HepG2 (cell line): ENCODE results near the gene ZBTB25. TPM values are rescaled to one million over a fixed set of nuclear protein-coding genes. Genes with fewer than 3 reads are reported as not detected.

Experiments
- ATAC-seq: fragments of 200-7000 bp; cut with Tn5 transposase; 3 replicates; pipeline ENCODE4 v1.9.1; 2020; ENCODE audit warnings: mild to moderate bottlenecking, moderate library complexity
- BruUV-seq: library from RNA; stranded (reverse); fragments of 400-500 nt; replicated peaks from 2 replicates; lab custom pipeline; 2021; lab: Mats Ljungman, UMichigan
- CTCF ChIA-PET: fragments of 300-600 bp; formaldehyde crosslinking; extraction: SDS; loops from one replicate; lab custom pipeline; 2021; ENCODE audit warnings: low total read pairs, inconsistent platforms, low intra/inter-chr PET ratio; lab: Yijun Ruan, JAX
- POLR2A ChIA-PET: fragments of 350-600 bp; sonication (Branson Sonifier 250); formaldehyde crosslinking; loops from one replicate; lab custom pipeline; 2020; ENCODE audit warnings: antibody characterized with exemption, inconsistent platforms; lab: Yijun Ruan, JAX
- DNase-seq: peaks from one replicate; pipeline ENCODE4 v3.0.0-alpha.2; 2015; ENCODE audit warnings: low spot score
- FAIRE-seq: peaks from 3 replicates; lab custom pipeline; 2011; peaks lifted over from hg19 to GRCh38; lab: Jason Lieb, UNC
- H2AFZ ChIP-seq: one replicate; pipeline ENCODE4 v1.6.1; 2011; ENCODE audit warnings: low read length, inconsistent platforms
- H3K27ac ChIP-seq: fragments of 300-600 bp; 3 replicates; pipeline ENCODE4 v1.8.0; 2011; ENCODE audit warnings: mixed run types, mild to moderate bottlenecking, mixed read lengths, low read length, inconsistent platforms; ENCODE audit not compliant: insufficient read depth; ENCODE audit errors: extremely low read length
- H3K27me3 ChIP-seq, 2 experiments: fragments of 200-600 bp in 1 of 2; 2 replicates in 1 of 2; 3 replicates in 1 of 2; pipeline versions ENCODE4 v1.6.0 to v1.8.0; 2011; ENCODE audit warnings: low read length in 2 of 2, mild to moderate bottlenecking in 2 of 2, moderate library complexity in 2 of 2, inconsistent platforms in 1 of 2; ENCODE audit not compliant: insufficient read depth in 2 of 2, control insufficient read depth in 1 of 2
- H3K36me3 ChIP-seq, 2 experiments: fragments of 200-600 bp in 1 of 2; replicated peaks in 1 of 2; 2 replicates in 1 of 2; 3 replicates in 1 of 2; pipeline versions ENCODE4 v1.5.1 to v1.8.0; 2011; ENCODE audit warnings: low read length in 2 of 2, inconsistent platforms in 1 of 2; ENCODE audit not compliant: insufficient read depth in 2 of 2, control insufficient read depth in 1 of 2
- H3K4me1 ChIP-seq: 2 replicates; pipeline ENCODE4 v1.5.1; 2012; ENCODE audit warnings: low read length, inconsistent platforms; ENCODE audit not compliant: insufficient read depth
- H3K4me2 ChIP-seq: 2 replicates; pipeline ENCODE4 v1.6.0; 2011; ENCODE audit warnings: low read depth, low read length, inconsistent platforms
- H3K4me3 ChIP-seq, 3 experiments: fragments of 200-600 bp in 1 of 3; sonication (generic), shearing (Covaris generic) in 1 of 3; replicated peaks in 1 of 3; 2 replicates each; pipeline ENCODE4 v1.5.1; 2011 to 2016; ENCODE audit warnings: low read length in 3 of 3, inconsistent platforms in 2 of 3, low read depth in 2 of 3, mild to moderate bottlenecking in 2 of 3, control low read depth in 1 of 3, mixed read lengths in 1 of 3; ENCODE audit not compliant: insufficient read depth in 1 of 3
- H3K79me2 ChIP-seq: one replicate; pipeline ENCODE4 v1.6.1; 2011; ENCODE audit warnings: low read length, inconsistent platforms; ENCODE audit not compliant: insufficient read depth
- H3K9ac ChIP-seq: 2 replicates; pipeline ENCODE4 v1.6.0; 2011; ENCODE audit warnings: mild to moderate bottlenecking, low read depth, low read length, inconsistent platforms; ENCODE audit not compliant: insufficient read depth
- H3K9me3 ChIP-seq: 2 replicates; pipeline ENCODE4 v1.5.1; 2012; ENCODE audit warnings: mild to moderate bottlenecking, low read length
- H4K20me1 ChIP-seq: 2 replicates; pipeline ENCODE4 v1.6.0; 2011; ENCODE audit warnings: inconsistent platforms, mild to moderate bottlenecking, low read length, moderate library complexity; ENCODE audit not compliant: insufficient read depth
- FOSL1 ChIP-seq: sonication (generic); formaldehyde crosslinking; IDR thresholded peaks from 2 replicates; pipeline ENCODE4 v1.9.0; 2021; ENCODE audit warnings: missing genetic modification reagents, borderline replicate concordance
- MAFF ChIP-seq: IDR thresholded peaks from 2 replicates; pipeline ENCODE4 v1.6.1; 2011; ENCODE audit warnings: low read depth, low read length, improper control_type of control experiment
- MAFK ChIP-seq, 2 experiments: IDR thresholded peaks in 1 of 2; conservative IDR thresholded peaks in 1 of 2; 2 replicates each; pipeline ENCODE4 v1.6.1; 2011; ENCODE audit warnings: improper control_type of control experiment in 2 of 2, low read length in 2 of 2
- PHF20 ChIP-seq: sonication (generic); formaldehyde crosslinking; IDR thresholded peaks from 2 replicates; pipeline ENCODE4 v1.5.0; 2020; ENCODE audit warnings: mild to moderate bottlenecking, missing genetic modification reagents
- SRSF9 ChIP-seq: fragments of 200-400 bp; formaldehyde crosslinking; IDR thresholded peaks from 2 replicates; pipeline ENCODE4 v1.6.1; 2018; ENCODE audit warnings: borderline replicate concordance, mild to moderate bottlenecking, low read depth, low read length; ENCODE audit not compliant: insufficient read depth, poor library complexity, severe bottlenecking
- ZNF350 ChIP-seq: sonication (generic); formaldehyde crosslinking; IDR thresholded peaks from 2 replicates; pipeline ENCODE4 v1.4.0; 2020; ENCODE audit warnings: mild to moderate bottlenecking, low read depth, missing genetic modification reagents, borderline replicate concordance
- ZNF382 ChIP-seq: sonication (generic); formaldehyde crosslinking; IDR thresholded peaks from 2 replicates; pipeline ENCODE4 v1.5.0; 2020; ENCODE audit warnings: missing genetic modification reagents, mild to moderate bottlenecking, borderline replicate concordance
- ZNF558 ChIP-seq: sonication (generic); formaldehyde crosslinking; IDR thresholded peaks from 2 replicates; pipeline ENCODE4 v1.9.0; 2022; ENCODE audit warnings: mild to moderate bottlenecking, missing genetic modification reagents, borderline replicate concordance
- ZNF780A ChIP-seq: sonication (generic); formaldehyde crosslinking; IDR thresholded peaks from 2 replicates; pipeline ENCODE4 v1.8.0; 2022; ENCODE audit warnings: mild to moderate bottlenecking, missing genetic modification reagents, moderate library complexity
- WGBS: methylation state at CpG from one replicate; pipeline ENCODE4 v1.1.6; 2017; ENCODE audit warnings: low lambda C conversion rate; 5-methylcytosine and 5-hydroxymethylcytosine counted together
- in situ Hi-C: cut with HindIII; loops from 2 replicates; pipeline ENCODE4 v1.10.0; 2017; ENCODE audit warnings: low pct_unique_long_range_greater_than_20kb; ENCODE audit not compliant: extremely low pct_ligation_motif_present
- intact Hi-C: fragments of 100-400 bp; cut with micrococcal nuclease; formaldehyde crosslinking; loops from one replicate; pipeline ENCODE4 v1.10.0; 2022; ENCODE audit not compliant: unreplicated experiment
- polyA plus RNA-seq, 8 experiments: library from polyadenylated mRNA; depleted of rRNA in 3 of 8; stranded (reverse) in 7 of 8; unstranded in 1 of 8; fragments of >200 nt; fragmentation: Illumina TruSeq in 4 of 8; extraction: Trizol in 4 of 8; gene quantifications; 2 replicates each; pipeline versions ENCODE4 v1.2.1 to v1.2.3, GENCODE V29; 2011 to 2016; ENCODE audit warnings: low read depth in 4 of 8, missing spikeins in 1 of 8, mixed read lengths in 1 of 8; ENCODE audit not compliant: insufficient read depth in 1 of 8
- total RNA-seq, 5 experiments: library from RNA; depleted of rRNA; stranded (reverse); fragments of >200 nt; fragmentation: Illumina TruSeq; extraction: Trizol; gene quantifications; 2 replicates each; pipeline ENCODE4 v1.2.3, GENCODE V29; 2016; ENCODE audit warnings: low read depth in 1 of 5
- TF ChIP-seq, protein P1 (sequence below): IDR thresholded peaks from 2 replicates; pipeline ENCODE4 v1.6.1; 2016; ENCODE audit warnings: missing compliant biosample characterization, missing genetic modification reagents, borderline replicate concordance
- TF ChIP-seq, protein P2 (sequence below): sonication (generic); formaldehyde crosslinking; IDR thresholded peaks from 2 replicates; pipeline ENCODE4 v1.4.0; 2020; ENCODE audit warnings: missing genetic modification reagents
- TF ChIP-seq, protein P3 (sequence below): fragments of 450-650 bp; IDR thresholded peaks from 2 replicates; pipeline ENCODE4 v1.6.1; 2016

The ZBTB25 gene
- total and polyA plus RNA-seq, 2 of the 13 experiments (the other 11 are each of a cell fraction or from before 2014, with no cell fraction given) = 3.5 to 7.6 TPM

DNA sequence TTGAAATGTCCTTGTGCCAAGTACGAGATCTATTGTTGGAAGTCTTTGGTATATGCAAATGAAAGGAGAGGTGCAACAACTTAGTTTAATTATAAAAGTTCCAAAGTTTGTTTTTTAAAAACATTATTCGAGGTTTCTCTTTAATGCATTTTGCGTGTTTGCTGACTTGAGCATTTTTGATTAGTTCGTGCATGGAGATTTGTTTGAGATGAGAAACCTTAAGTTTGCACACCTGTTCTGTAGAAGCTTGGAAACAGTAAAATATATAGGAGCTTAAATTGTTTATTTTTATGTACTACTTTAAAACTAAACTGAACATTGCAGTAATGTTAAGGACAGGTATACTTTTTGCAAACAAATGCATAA, 39.2 kb upstream of the ZBTB25 start:
- Histone ChIP-seq H3K4me3 (no peak overlapping the region), H3K4me2 (no peak overlapping the region), H3K4me1 (peaks cover 6% of the 10 kb centered on the region; the same call in 1 of the 2 replicates), H2AFZ (no peak overlapping the region), H3K9me3 (no peaks in the 10 kb centered on the region), H3K36me3 (no peaks in the 10 kb centered on the region), H3K27ac (no peak overlapping the region), H3K9ac (no peak overlapping the region), H3K27me3 (no peaks in the 10 kb centered on the region), H3K79me2 (no peaks in the 10 kb centered on the region), H4K20me1 (no peaks in the 10 kb centered on the region)
- ATAC-seq (no peak), DNase-seq (no peak), FAIRE-seq (no peak)
- CTCF ChIA-PET = no interaction called here
- 51% methylated on average over 4 of the region's 4 CpGs for WGBS
- BruUV-seq = no TSS peak
- TF ChIP-seq MAFF (0 out of 2 replicates have a peak, but pooled peaks have one; percentile 18), ZNF558 (no peak), MAFK (conservative IDR thresholded peaks at IDR 0.05 in 1 of 2, IDR thresholded peaks at IDR 0.05 in 1 of 2; ENCODE audit: low read length in 2 of 2) (peak in 1 of 2 experiments; percentile 58; a peak in 2 of 4 replicates)
- TF ChIP-seq, protein P1, sequence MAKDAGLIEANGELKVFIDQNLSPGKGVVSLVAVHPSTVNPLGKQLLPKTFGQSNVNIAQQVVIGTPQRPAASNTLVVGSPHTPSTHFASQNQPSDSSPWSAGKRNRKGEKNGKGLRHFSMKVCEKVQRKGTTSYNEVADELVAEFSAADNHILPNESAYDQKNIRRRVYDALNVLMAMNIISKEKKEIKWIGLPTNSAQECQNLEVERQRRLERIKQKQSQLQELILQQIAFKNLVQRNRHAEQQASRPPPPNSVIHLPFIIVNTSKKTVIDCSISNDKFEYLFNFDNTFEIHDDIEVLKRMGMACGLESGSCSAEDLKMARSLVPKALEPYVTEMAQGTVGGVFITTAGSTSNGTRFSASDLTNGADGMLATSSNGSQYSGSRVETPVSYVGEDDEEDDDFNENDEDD (CRISPR knock-in tag) = no peak
- POLR2A ChIA-PET = no interaction called here
- intact Hi-C loops (no loop called here), in situ Hi-C loops (loop anchor here (5.0 kb wide), 1 partner anchor 94 kb away; no protein-coding TSS in a partner anchor)

DNA sequence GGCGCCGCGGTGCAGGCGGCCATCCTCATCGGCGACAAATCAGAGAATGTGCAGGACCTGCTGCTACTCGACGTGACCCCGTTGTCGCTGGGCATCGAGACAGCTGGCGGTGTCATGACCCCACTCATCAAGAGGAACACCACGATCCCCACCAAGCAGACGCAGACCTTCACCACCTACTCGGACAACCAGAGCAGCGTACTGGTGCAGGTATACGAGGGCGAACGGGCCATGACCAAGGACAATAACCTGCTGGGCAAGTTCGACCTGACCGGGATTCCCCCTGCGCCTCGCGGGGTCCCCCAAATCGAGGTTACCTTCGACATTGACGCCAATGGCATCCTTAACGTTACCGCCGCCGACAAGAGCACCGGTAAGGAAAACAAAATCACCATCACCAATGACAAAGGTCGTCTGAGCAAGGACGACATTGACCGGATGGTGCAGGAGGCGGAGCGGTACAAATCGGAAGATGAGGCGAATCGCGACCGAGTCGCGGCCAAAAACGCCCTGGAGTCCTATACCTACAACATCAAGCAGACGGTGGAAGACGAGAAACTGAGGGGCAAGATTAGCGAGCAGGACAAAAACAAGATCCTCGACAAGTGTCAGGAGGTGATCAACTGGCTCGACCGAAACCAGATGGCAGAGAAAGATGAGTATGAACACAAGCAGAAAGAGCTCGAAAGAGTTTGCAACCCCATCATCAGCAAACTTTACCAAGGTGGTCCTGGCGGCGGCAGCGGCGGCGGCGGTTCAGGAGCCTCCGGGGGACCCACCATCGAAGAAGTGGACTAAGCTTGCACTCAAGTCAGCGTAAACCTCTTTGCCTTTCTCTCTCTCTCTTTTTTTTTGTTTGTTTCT, 38.6 kb upstream of the ZBTB25 start:
- ChIA-PET POLR2A (no interaction called here), CTCF (no interaction called here)
- no peak overlapping the region for H3K4me3 ChIP-seq
- no peak for TF ChIP-seq ZNF350 (CRISPR knock-in tag)
- no peak for TF ChIP-seq PHF20 (CRISPR knock-in tag)
- no peak for TF ChIP-seq FOSL1 (CRISPR knock-in tag)
- no peak for TF ChIP-seq SRSF9
- TF ChIP-seq ZNF382 (CRISPR knock-in tag) = no peak
- TF ChIP-seq, protein P2, sequence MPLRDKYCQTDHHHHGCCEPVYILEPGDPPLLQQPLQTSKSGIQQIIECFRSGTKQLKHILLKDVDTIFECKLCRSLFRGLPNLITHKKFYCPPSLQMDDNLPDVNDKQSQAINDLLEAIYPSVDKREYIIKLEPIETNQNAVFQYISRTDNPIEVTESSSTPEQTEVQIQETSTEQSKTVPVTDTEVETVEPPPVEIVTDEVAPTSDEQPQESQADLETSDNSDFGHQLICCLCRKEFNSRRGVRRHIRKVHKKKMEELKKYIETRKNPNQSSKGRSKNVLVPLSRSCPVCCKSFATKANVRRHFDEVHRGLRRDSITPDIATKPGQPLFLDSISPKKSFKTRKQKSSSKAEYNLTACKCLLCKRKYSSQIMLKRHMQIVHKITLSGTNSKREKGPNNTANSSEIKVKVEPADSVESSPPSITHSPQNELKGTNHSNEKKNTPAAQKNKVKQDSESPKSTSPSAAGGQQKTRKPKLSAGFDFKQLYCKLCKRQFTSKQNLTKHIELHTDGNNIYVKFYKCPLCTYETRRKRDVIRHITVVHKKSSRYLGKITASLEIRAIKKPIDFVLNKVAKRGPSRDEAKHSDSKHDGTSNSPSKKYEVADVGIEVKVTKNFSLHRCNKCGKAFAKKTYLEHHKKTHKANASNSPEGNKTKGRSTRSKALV = no peak
- TF ChIP-seq, protein P3, sequence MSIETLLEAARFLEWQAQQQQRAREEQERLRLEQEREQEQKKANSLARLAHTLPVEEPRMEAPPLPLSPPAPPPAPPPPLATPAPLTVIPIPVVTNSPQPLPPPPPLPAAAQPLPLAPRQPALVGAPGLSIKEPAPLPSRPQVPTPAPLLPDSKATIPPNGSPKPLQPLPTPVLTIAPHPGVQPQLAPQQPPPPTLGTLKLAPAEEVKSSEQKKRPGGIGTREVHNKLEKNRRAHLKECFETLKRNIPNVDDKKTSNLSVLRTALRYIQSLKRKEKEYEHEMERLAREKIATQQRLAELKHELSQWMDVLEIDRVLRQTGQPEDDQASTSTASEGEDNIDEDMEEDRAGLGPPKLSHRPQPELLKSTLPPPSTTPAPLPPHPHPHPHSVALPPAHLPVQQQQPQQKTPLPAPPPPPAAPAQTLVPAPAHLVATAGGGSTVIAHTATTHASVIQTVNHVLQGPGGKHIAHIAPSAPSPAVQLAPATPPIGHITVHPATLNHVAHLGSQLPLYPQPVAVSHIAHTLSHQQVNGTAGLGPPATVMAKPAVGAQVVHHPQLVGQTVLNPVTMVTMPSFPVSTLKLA = no peak
- TF ChIP-seq ZNF780A = no peak

More for the DNA sequence above, 38.6 kb upstream of the ZBTB25 start:
- Histone ChIP-seq H3K9me3 (no peaks in the 10 kb centered on the region), H3K27ac (no peak overlapping the region), H3K4me2 (no peak overlapping the region), H3K27me3 (no peaks in the 10 kb centered on the region), H2AFZ (no peak overlapping the region), H3K9ac (no peak overlapping the region), H3K4me1 (peaks cover 8% of the 10 kb centered on the region), H3K79me2 (no peaks in the 10 kb centered on the region), H4K20me1 (no peaks in the 10 kb centered on the region), H3K36me3 (no peaks in the 10 kb centered on the region)
- ATAC-seq (no peak), FAIRE-seq (no peak), DNase-seq (no peak)
- intact Hi-C loops (no loop called here), in situ Hi-C loops (loop anchor here (5.0 kb wide), 1 partner anchor 95 kb away; no protein-coding TSS in a partner anchor)
- 93% methylated on average over 55 of the region's 61 CpGs for WGBS
- BruUV-seq = no TSS peak
